ENCODE data around the gene NPTX1. TPM values are rescaled to one million over a fixed set of nuclear protein-coding genes. Genes with fewer than 3 reads are reported as not detected.
A peak's percentile ranks its signal among the peaks of the same experiment; 100 is the strongest.

NPTX1 gene
- total RNA-seq, 1 donor = under 0.01 TPM

GRCh38 chr17:80460429-80460834 is 16.0 kb downstream of the NPTX1 start:
- DNase-seq (ENCODE audit: insufficient read length, low spot score, missing footprints) = no peak
- H3K4me2 ChIP-seq (ENCODE audit: insufficient read depth, low read length) = no peak overlapping the region
- no peak overlapping the region for H3K27ac ChIP-seq (ENCODE audit: low read depth, low read length)
- no peaks in the 10 kb centered on the region for H3K79me2 ChIP-seq (ENCODE audit: insufficient read depth, low read length)
- TF ChIP-seq CTCF (IDR thresholded peaks at IDR 0.05; ENCODE audit: extremely low read depth, low read depth, low read length) = no peak
- peak overlapping the region; percentile 2 for H2AFZ ChIP-seq (ENCODE audit: low read length)
- H3K36me3 ChIP-seq (ENCODE audit: insufficient read depth, low read length) = no peaks in the 10 kb centered on the region
- H3K9me3 ChIP-seq (ENCODE audit: low read depth, low read length) = no peaks in the 10 kb centered on the region
- H4K20me1 ChIP-seq (ENCODE audit: insufficient read depth, low read length) = no peaks in the 10 kb centered on the region
- H3K4me3 ChIP-seq (ENCODE audit: insufficient read depth, low read length) = no peak overlapping the region
- peaks cover 5% of the 10 kb centered on the region for H3K4me1 ChIP-seq (ENCODE audit: insufficient read depth, low read length)
- peaks cover 27% of the 10 kb centered on the region for H3K27me3 ChIP-seq (ENCODE audit: insufficient read depth, low read length)

- H2AFZ ChIP-seq (ENCODE audit: low read length) = no peak overlapping the region
- H4K20me1 ChIP-seq (ENCODE audit: insufficient read depth, low read length) = no peaks in the 10 kb centered on the region
- H3K79me2 ChIP-seq (ENCODE audit: insufficient read depth, low read length) = no peaks in the 10 kb centered on the region
- no peak overlapping the region for H3K4me2 ChIP-seq (ENCODE audit: insufficient read depth, low read length)
- H3K4me3 ChIP-seq (ENCODE audit: insufficient read depth, low read length) = no peak overlapping the region
- H3K4me1 ChIP-seq (ENCODE audit: insufficient read depth, low read length) = peaks cover 8% of the 10 kb centered on the region
- no peaks in the 10 kb centered on the region for H3K36me3 ChIP-seq (ENCODE audit: insufficient read depth, low read length)
- peaks cover 27% of the 10 kb centered on the region for H3K27me3 ChIP-seq (ENCODE audit: insufficient read depth, low read length)
- DNase-seq (ENCODE audit: insufficient read length, low spot score, missing footprints) = no peak
- H3K27ac ChIP-seq (ENCODE audit: low read depth, low read length) = no peak overlapping the region
- H3K9me3 ChIP-seq (ENCODE audit: low read depth, low read length) = no peaks in the 10 kb centered on the region
- no peak for TF ChIP-seq CTCF (IDR thresholded peaks at IDR 0.05; ENCODE audit: extremely low read depth, low read depth, low read length)
Observed at GRCh38 chr17:80459234-80459633, 17.2 kb downstream of the NPTX1 start.

GRCh38 chr17:80458016-80458415 is 18.4 kb downstream of the NPTX1 start:
- TF ChIP-seq CTCF (IDR thresholded peaks at IDR 0.05; ENCODE audit: extremely low read depth, low read depth, low read length) = no peak
- no peaks in the 10 kb centered on the region for H4K20me1 ChIP-seq (ENCODE audit: insufficient read depth, low read length)
- no peak overlapping the region for H2AFZ ChIP-seq (ENCODE audit: low read length)
- DNase-seq (ENCODE audit: insufficient read length, low spot score, missing footprints) = no peak
- H3K36me3 ChIP-seq (ENCODE audit: insufficient read depth, low read length) = no peaks in the 10 kb centered on the region
- H3K27me3 ChIP-seq (ENCODE audit: insufficient read depth, low read length) = peaks cover 27% of the 10 kb centered on the region
- H3K4me2 ChIP-seq (ENCODE audit: insufficient read depth, low read length) = no peak overlapping the region
- no peak overlapping the region for H3K27ac ChIP-seq (ENCODE audit: low read depth, low read length)
- peaks cover 13% of the 10 kb centered on the region for H3K4me1 ChIP-seq (ENCODE audit: insufficient read depth, low read length)
- H3K4me3 ChIP-seq (ENCODE audit: insufficient read depth, low read length) = no peak overlapping the region
- no peaks in the 10 kb centered on the region for H3K9me3 ChIP-seq (ENCODE audit: low read depth, low read length)
- H3K79me2 ChIP-seq (ENCODE audit: insufficient read depth, low read length) = no peaks in the 10 kb centered on the region

GRCh38 chr17:80457236-80457856 is 19.1 kb downstream of the NPTX1 start:
- H3K9me3 ChIP-seq (ENCODE audit: low read depth, low read length) = no peaks in the 10 kb centered on the region
- H3K36me3 ChIP-seq (ENCODE audit: insufficient read depth, low read length) = no peaks in the 10 kb centered on the region
- peaks cover 13% of the 10 kb centered on the region for H3K4me1 ChIP-seq (ENCODE audit: insufficient read depth, low read length)
- DNase-seq (ENCODE audit: insufficient read length, low spot score, missing footprints) = peak; percentile 78
- H3K4me3 ChIP-seq (ENCODE audit: insufficient read depth, low read length) = no peak overlapping the region
- no peak overlapping the region for H2AFZ ChIP-seq (ENCODE audit: low read length)
- H3K27ac ChIP-seq (ENCODE audit: low read depth, low read length) = no peak overlapping the region
- no peaks in the 10 kb centered on the region for H3K79me2 ChIP-seq (ENCODE audit: insufficient read depth, low read length)
- no peak overlapping the region for H3K4me2 ChIP-seq (ENCODE audit: insufficient read depth, low read length)
- no peak for TF ChIP-seq CTCF (IDR thresholded peaks at IDR 0.05; ENCODE audit: extremely low read depth, low read depth, low read length)
- peaks cover 27% of the 10 kb centered on the region for H3K27me3 ChIP-seq (ENCODE audit: insufficient read depth, low read length)
- H4K20me1 ChIP-seq (ENCODE audit: insufficient read depth, low read length) = no peaks in the 10 kb centered on the region

Data from osteoblast (primary cell).